OCI-LY3 (cell line): ENCODE data around the gene COL6A5.
"Not testable (repeated sequence)": the region's sequence is repeated elsewhere in the genome, so short reads cannot be mapped to it uniquely, and the experiment has no call there.

ENCODE experiments used
- H2AFZ ChIP-seq: fragments of 200-600, 300-600 bp; shearing (Covaris generic); 2 replicates; pipeline ENCODE4 v1.6.0; 2014; ENCODE audit warnings: antibody characterized with exemption, low read depth, low read length
- H3K27ac ChIP-seq: fragments of 200-600, 300-600 bp; sonication (generic); 2 replicates; pipeline ENCODE4 v1.5.1; 2014; ENCODE audit warnings: mild to moderate bottlenecking, low read length, moderate library complexity, mixed read lengths
- H3K27me3 ChIP-seq: fragments of 200-600, 300-600 bp; sonication (generic); 2 replicates; pipeline ENCODE4 v1.6.1; 2014; ENCODE audit warnings: low read depth, low read length, mixed read lengths
- H3K36me3 ChIP-seq: fragments of 200-600, 300-600 bp; sonication (generic); replicated peaks from 2 replicates; pipeline ENCODE3; 2014; ENCODE audit warnings: low read depth, low read length, mixed read lengths
- H3K4me1 ChIP-seq: fragments of 300-600, 200-600 bp; sonication (generic); 2 replicates; pipeline ENCODE4 v1.6.1; 2014; ENCODE audit warnings: low read length, mixed read lengths
- H3K4me2 ChIP-seq: fragments of 200-600, 300-600 bp; sonication (generic); 2 replicates; pipeline ENCODE4 v1.6.1; 2014; ENCODE audit warnings: low read length, mixed read lengths
- H3K4me3 ChIP-seq: fragments of 300-600, 200-600 bp; sonication (generic); 2 replicates; pipeline ENCODE4 v1.5.1; 2014; ENCODE audit warnings: antibody characterized with exemption, mild to moderate bottlenecking, low read length, moderate library complexity
- H3K79me2 ChIP-seq: fragments of 300-600, 200-600 bp; shearing (Covaris generic); 2 replicates; pipeline ENCODE4 v1.6.1; 2014; ENCODE audit warnings: mild to moderate bottlenecking, low read length, mixed read lengths
- H3K9ac ChIP-seq: fragments of 300-600, 200-600 bp; shearing (Covaris generic); 2 replicates; pipeline ENCODE4 v1.6.0; 2014; ENCODE audit warnings: mild to moderate bottlenecking, low read length, moderate library complexity
- H3K9me3 ChIP-seq: fragments of 200-600, 300-600 bp; shearing (Covaris generic); 2 replicates; pipeline ENCODE4 v1.6.1; 2014; ENCODE audit warnings: low read length, mixed read lengths; ENCODE audit not compliant: insufficient read depth
- H4K20me1 ChIP-seq: fragments of 200-600, 300-600 bp; sonication (generic); 2 replicates; pipeline ENCODE4 v1.6.1; 2016; ENCODE audit warnings: low read length, mixed read lengths; ENCODE audit not compliant: insufficient read depth
- EZH2phosphoT487 ChIP-seq: fragments of 200-600 bp; shearing (Covaris generic); IDR thresholded peaks from 2 replicates; pipeline ENCODE4 v1.6.1; 2018; ENCODE audit warnings: antibody characterized with exemption, mixed run types, low read depth
- TF ChIP-seq, protein P1 (sequence below): fragments of 200-600, 300-600 bp; sonication (generic); IDR thresholded peaks from 2 replicates; pipeline ENCODE4 v1.5.1; 2014; ENCODE audit warnings: antibody characterized with exemption, low read length, low read depth

The COL6A5 gene

DNA sequence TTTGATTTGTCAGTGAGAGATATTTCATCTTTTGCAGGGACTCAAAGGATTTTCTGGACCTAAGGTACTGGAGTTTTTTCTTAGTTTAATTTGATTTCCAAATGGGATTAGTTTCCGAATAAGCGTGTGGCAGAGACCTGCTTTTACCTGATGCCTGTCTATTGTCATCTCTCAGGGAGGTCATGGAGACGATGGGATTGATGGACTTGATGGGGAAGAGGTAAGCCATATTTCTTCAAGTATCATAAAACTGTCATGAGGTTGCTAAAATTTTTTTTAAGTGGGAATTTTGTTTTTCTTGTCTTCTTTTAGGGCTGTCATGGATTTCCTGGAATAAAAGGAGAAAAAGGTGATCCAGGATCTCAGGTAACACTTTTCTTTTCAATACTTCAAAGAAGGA lies 60.5 kb downstream of the COL6A5 start:
- no peaks in the 10 kb centered on the region for H3K79me2 ChIP-seq
- H3K9me3 ChIP-seq: no peaks in the 10 kb centered on the region
- H3K27ac ChIP-seq: no peak overlapping the region
- no peaks in the 10 kb centered on the region; the same call in 1 of the 2 replicates for H3K27me3 ChIP-seq
- H2AFZ ChIP-seq: no peak overlapping the region
- no peaks in the 10 kb centered on the region for H3K36me3 ChIP-seq
- H4K20me1 ChIP-seq: no peaks in the 10 kb centered on the region
- no peak for TF ChIP-seq EZH2phosphoT487
- TF ChIP-seq, protein P1, sequence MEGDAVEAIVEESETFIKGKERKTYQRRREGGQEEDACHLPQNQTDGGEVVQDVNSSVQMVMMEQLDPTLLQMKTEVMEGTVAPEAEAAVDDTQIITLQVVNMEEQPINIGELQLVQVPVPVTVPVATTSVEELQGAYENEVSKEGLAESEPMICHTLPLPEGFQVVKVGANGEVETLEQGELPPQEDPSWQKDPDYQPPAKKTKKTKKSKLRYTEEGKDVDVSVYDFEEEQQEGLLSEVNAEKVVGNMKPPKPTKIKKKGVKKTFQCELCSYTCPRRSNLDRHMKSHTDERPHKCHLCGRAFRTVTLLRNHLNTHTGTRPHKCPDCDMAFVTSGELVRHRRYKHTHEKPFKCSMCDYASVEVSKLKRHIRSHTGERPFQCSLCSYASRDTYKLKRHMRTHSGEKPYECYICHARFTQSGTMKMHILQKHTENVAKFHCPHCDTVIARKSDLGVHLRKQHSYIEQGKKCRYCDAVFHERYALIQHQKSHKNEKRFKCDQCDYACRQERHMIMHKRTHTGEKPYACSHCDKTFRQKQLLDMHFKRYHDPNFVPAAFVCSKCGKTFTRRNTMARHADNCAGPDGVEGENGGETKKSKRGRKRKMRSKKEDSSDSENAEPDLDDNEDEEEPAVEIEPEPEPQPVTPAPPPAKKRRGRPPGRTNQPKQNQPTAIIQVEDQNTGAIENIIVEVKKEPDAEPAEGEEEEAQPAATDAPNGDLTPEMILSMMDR: no peak
- no peak overlapping the region for H3K4me2 ChIP-seq
- H3K4me1 ChIP-seq: no peaks in the 10 kb centered on the region
- no peak overlapping the region for H3K9ac ChIP-seq
- no peak overlapping the region for H3K4me3 ChIP-seq

DNA sequence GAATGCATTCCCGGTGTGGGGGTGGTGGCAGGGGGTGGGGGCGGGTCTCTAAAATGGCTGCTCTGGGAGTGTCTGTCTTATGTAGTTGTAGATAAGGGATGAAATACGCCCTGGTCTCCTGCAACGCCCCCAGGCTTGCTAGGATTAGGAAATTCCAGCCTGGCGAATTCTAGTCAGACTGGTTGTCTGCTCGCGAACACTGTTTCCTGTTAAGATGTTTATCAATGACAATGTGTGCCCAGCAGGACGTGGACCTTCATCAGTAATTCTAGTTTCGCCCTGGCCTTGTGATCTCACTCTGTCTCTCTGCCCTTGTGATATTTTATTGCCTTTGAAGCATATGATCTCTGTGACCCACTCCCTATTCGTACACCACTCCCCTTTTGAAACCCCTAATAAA lies 62.8 kb downstream of the COL6A5 start:
- not testable (repeated sequence) for H4K20me1 ChIP-seq, H3K36me3 ChIP-seq, H3K4me3 ChIP-seq, H3K9ac ChIP-seq, H2AFZ ChIP-seq, H3K27ac ChIP-seq, H3K9me3 ChIP-seq, H3K27me3 ChIP-seq, H3K4me2 ChIP-seq, H3K4me1 ChIP-seq, H3K79me2 ChIP-seq

DNA sequence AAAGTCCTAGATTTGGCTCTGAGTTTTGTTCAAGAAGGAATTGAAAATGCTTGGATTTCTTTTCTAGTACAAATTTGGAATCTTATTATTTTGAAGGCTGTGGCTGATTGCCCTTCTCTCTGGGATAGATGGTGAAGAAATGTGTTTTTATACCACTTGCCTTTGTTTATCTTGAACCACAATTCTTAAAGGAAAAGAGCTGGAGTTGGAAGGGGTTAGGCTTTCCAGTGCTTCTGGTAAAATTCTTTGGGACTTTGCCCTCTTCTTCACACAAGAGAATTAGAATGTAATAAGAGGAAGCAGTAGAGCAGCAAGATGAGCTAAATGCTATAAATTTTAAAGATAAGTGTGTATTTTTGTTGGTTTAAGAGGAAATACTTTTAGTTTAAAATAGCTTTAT lies 65.8 kb downstream of the COL6A5 start:
- Histone ChIP-seq H3K27me3 (no peaks in the 10 kb centered on the region), H3K4me3 (no peak overlapping the region), H3K4me1 (peaks cover 8% of the 10 kb centered on the region; the same call in 1 of the 2 replicates), H3K9me3 (no peaks in the 10 kb centered on the region), H3K4me2 (no peak overlapping the region), H3K36me3 (no peaks in the 10 kb centered on the region), H3K27ac (no peak overlapping the region), H4K20me1 (no peaks in the 10 kb centered on the region), H3K79me2 (no peaks in the 10 kb centered on the region), H2AFZ (no peak overlapping the region), H3K9ac (no peak overlapping the region)
- no peak for TF ChIP-seq EZH2phosphoT487
- TF ChIP-seq, protein P1: no peak

DNA sequence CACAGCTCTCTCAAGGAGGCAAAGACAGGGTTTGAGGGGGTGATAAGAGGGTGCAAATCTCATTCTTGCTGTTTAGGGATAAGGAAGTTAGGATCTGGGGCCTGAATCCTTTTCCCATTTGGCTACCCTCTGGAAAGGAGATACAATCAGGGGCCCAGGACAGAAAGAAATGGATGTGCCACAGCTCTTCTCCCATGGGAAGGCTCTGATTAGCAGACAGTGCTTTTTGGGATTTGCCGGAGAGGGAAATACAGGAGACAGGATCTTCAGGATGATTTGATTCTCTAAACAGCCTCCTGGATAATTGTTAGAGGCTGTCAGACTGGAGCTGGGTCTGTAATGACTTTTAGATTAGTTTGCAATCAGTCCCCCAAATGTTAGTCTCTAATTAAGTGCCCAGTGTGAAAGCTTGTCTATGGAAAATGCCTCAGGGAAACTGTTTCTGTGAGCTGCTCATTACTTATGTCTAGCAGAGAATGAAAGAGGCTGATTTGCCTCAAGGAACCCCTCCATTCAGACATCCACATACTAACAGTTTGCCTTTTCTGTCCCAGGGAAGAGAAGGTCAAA lies 67.6 kb downstream of the COL6A5 start:
- Histone ChIP-seq H3K27ac (no peak overlapping the region), H3K9ac (no peak overlapping the region), H3K4me2 (no peak overlapping the region), H3K36me3 (no peaks in the 10 kb centered on the region), H3K27me3 (no peaks in the 10 kb centered on the region), H2AFZ (no peak overlapping the region), H3K79me2 (no peaks in the 10 kb centered on the region), H3K9me3 (no peaks in the 10 kb centered on the region), H4K20me1 (no peaks in the 10 kb centered on the region), H3K4me3 (no peak overlapping the region), H3K4me1 (peaks cover 8% of the 10 kb centered on the region; the same call in 1 of the 2 replicates)
- TF ChIP-seq EZH2phosphoT487: no peak
- TF ChIP-seq, protein P1: no peak
